GM06990 (cell line): ENCODE data around the gene DOCK4.

Experiments used
- DNase-seq: peaks from one replicate; pipeline ENCODE4 v3.0.0-alpha.2; 2011; ENCODE audit not compliant: insufficient read length; ENCODE audit errors: extremely low read depth
- H3K27me3 ChIP-seq: replicated peaks from 2 replicates; pipeline ENCODE4 v1.6.0; 2011; ENCODE audit warnings: low read length; ENCODE audit not compliant: control insufficient read depth, insufficient read depth
- H3K36me3 ChIP-seq: 2 replicates; pipeline ENCODE4 v1.5.1; 2011; ENCODE audit warnings: low read length; ENCODE audit not compliant: control insufficient read depth, insufficient read depth
- H3K4me3 ChIP-seq: replicated peaks from 2 replicates; pipeline ENCODE4 v1.5.1; 2011; ENCODE audit warnings: low read depth, mild to moderate bottlenecking, control low read depth, low read length
- CTCF ChIP-seq: IDR thresholded peaks from 2 replicates; pipeline ENCODE4 v1.5.1; 2011; ENCODE audit warnings: low read length, control low read depth, mild to moderate bottlenecking, inconsistent platforms; ENCODE audit not compliant: insufficient read depth, poor library complexity, severe bottlenecking

Gene DOCK4

GRCh38 chr7:112161253-112162141 lies 44.7 kb downstream of the DOCK4 start:
- no peak for DNase-seq
- Histone ChIP-seq H3K36me3 (no peaks in the 10 kb centered on the region), H3K4me3 (no peak overlapping the region), H3K27me3 (no peaks in the 10 kb centered on the region)
- TF ChIP-seq CTCF: no peak

- Histone ChIP-seq H3K36me3 (no peaks in the 10 kb centered on the region), H3K27me3 (no peaks in the 10 kb centered on the region), H3K4me3 (no peak overlapping the region)
- no peak for TF ChIP-seq CTCF
- no peak for DNase-seq
These were observed 45.4 kb downstream of the DOCK4 start for GRCh38 chr7:112160771-112161150.

GRCh38 chr7:112160130-112160770 lies 45.9 kb downstream of the DOCK4 start:
- DNase-seq: no peak
- H3K36me3 ChIP-seq: no peaks in the 10 kb centered on the region
- TF ChIP-seq CTCF: no peak

GRCh38 chr7:112159351-112159750 lies 46.8 kb downstream of the DOCK4 start:
- no peak for TF ChIP-seq CTCF
- no peak overlapping the region for H3K4me3 ChIP-seq
- no peaks in the 10 kb centered on the region for H3K27me3 ChIP-seq
- no peaks in the 10 kb centered on the region for H3K36me3 ChIP-seq
- no peak for DNase-seq

More at GRCh38 chr7:112160130-112160770, 45.9 kb downstream of the DOCK4 start:
- Histone ChIP-seq H3K4me3 (no peak overlapping the region), H3K27me3 (no peaks in the 10 kb centered on the region)

- Histone ChIP-seq H3K36me3 (no peaks in the 10 kb centered on the region), H3K4me3 (no peak overlapping the region)
- DNase-seq: no peak
These were observed 49.1 kb downstream of the DOCK4 start for GRCh38 chr7:112157072-112157471.

More at GRCh38 chr7:112157072-112157471, 49.1 kb downstream of the DOCK4 start:
- no peaks in the 10 kb centered on the region for H3K27me3 ChIP-seq
- no peak for TF ChIP-seq CTCF
